HCT116 (cell line): Measurements from ENCODE around the gene GALNT2. TPM values are rescaled to one million over a fixed set of nuclear protein-coding genes. Genes with fewer than 3 reads are reported as not detected.

Experiments used
- ATAC-seq: fragments of 200-7000 bp; cut with Tn5 transposase; 2 replicates; pipeline ENCODE4 v1.9.1; 2020; ENCODE audit warnings: mild to moderate bottlenecking, moderate library complexity
- BruUV-seq: library from RNA; stranded (reverse); fragments of 400-500 nt; replicated peaks from 2 replicates; lab custom pipeline; 2021; lab: Mats Ljungman, UMichigan
- CTCF ChIA-PET: fragments of 300-600 bp; sonication (Branson Sonifier 250); formaldehyde crosslinking; loops from one replicate; lab custom pipeline; 2021; ENCODE audit warnings: antibody characterized with exemption; lab: Charles Lee
- POLR2A ChIA-PET: fragments of 300-600, 350-600 bp; sonication (Branson Sonifier 250); formaldehyde crosslinking; loops from one replicate; lab custom pipeline; 2021; ENCODE audit warnings: antibody characterized with exemption; lab: Charles Lee
- RAD21 ChIA-PET, 2 experiments: fragments of 300-600 bp; sonication (Branson Sonifier 250); formaldehyde crosslinking; loops; one replicate each; lab custom pipeline; 2023; ENCODE audit warnings: low total read pairs in 2 of 2; ENCODE audit not compliant: uncharacterized antibody in 2 of 2, unreplicated experiment in 2 of 2, low non-redundant PET in 1 of 2; lab: Charles Lee
- DNase-seq: peaks from one replicate; pipeline ENCODE4 v3.0.0-alpha.2; 2010; ENCODE audit warnings: low read depth, low spot score
- H2AFZ ChIP-seq: fragments of 200-600 bp; shearing (Covaris generic), sonication (generic); 2 replicates; pipeline ENCODE4 v1.6.1; 2017; ENCODE audit warnings: low read depth, mixed run types, mixed read lengths, antibody characterized with exemption, low read length; ENCODE audit not compliant: poor library complexity, severe bottlenecking
- H3K27ac ChIP-seq: 2 replicates; pipeline ENCODE4 v1.5.1; 2012; ENCODE audit warnings: low read depth, low read length
- H3K27me3 ChIP-seq: fragments of 200-600 bp; sonication (generic); 2 replicates; pipeline ENCODE4 v1.6.1; 2016; ENCODE audit warnings: mixed run types, low read length, mixed read lengths; ENCODE audit not compliant: insufficient read depth
- H3K36me3 ChIP-seq, 2 experiments: fragments of 200-500 bp in 1 of 2; fragments of 200-600 bp in 1 of 2; sonication (Bioruptor generic) in 1 of 2; sonication (generic) in 1 of 2; 2 replicates each; pipeline versions ENCODE4 v1.5.1 to v1.6.1; 2014 to 2016; ENCODE audit warnings: low read length in 2 of 2, inconsistent platforms in 1 of 2, mixed read lengths in 1 of 2, mixed run types in 1 of 2; ENCODE audit not compliant: insufficient read depth in 2 of 2, control insufficient read depth in 1 of 2
- H3K4me1 ChIP-seq, 2 experiments: fragments of 200-600 bp in 1 of 2; sonication (generic) in 1 of 2; 2 replicates each; pipeline versions ENCODE4 v1.5.1 to v1.6.1; 2012 to 2017; ENCODE audit warnings: low read length in 2 of 2, inconsistent platforms in 1 of 2, mild to moderate bottlenecking in 1 of 2, mixed read lengths in 1 of 2, mixed run types in 1 of 2, moderate library complexity in 1 of 2; ENCODE audit not compliant: insufficient read depth in 2 of 2, control insufficient read depth in 1 of 2
- H3K4me2 ChIP-seq: fragments of 200-600 bp; sonication (generic); 2 replicates; pipeline ENCODE4 v1.6.1; 2017; ENCODE audit warnings: mixed run types, low read length, mixed read lengths
- H3K4me3 ChIP-seq, 2 experiments: fragments of 200-600 bp in 1 of 2; sonication (generic) in 1 of 2; replicated peaks in 1 of 2; 2 replicates each; pipeline ENCODE4 v1.5.1; 2011 to 2016; ENCODE audit warnings: low read length in 2 of 2, control low read depth in 1 of 2, low read depth in 1 of 2, mild to moderate bottlenecking in 1 of 2, mixed read lengths in 1 of 2, mixed run types in 1 of 2
- H3K79me2 ChIP-seq: fragments of 200-600 bp; sonication (generic); 2 replicates; pipeline ENCODE4 v1.6.1; 2017; ENCODE audit warnings: mild to moderate bottlenecking, mixed run types, low read length, moderate library complexity, mixed read lengths; ENCODE audit not compliant: insufficient read depth
- H3K9ac ChIP-seq: fragments of 200-600 bp; sonication (generic); 2 replicates; pipeline ENCODE4 v1.6.1; 2016; ENCODE audit warnings: low read length, mixed read lengths
- H3K9me2 ChIP-seq: fragments of 200-600 bp; sonication (generic), shearing (Covaris generic); 2 replicates; pipeline ENCODE4 v1.6.1; 2017; ENCODE audit warnings: mixed run types, mild to moderate bottlenecking, moderate library complexity; ENCODE audit not compliant: insufficient read depth
- H3K9me3 ChIP-seq, 2 experiments: fragments of 200-500 bp in 1 of 2; fragments of 200-600 bp in 1 of 2; sonication (Bioruptor generic) in 1 of 2; sonication (generic) in 1 of 2; 2 replicates each; pipeline ENCODE4 v1.6.1; 2014 to 2017; ENCODE audit warnings: low read length in 2 of 2, mixed read lengths in 2 of 2, inconsistent platforms in 1 of 2, low read depth in 1 of 2, mild to moderate bottlenecking in 1 of 2, mixed run types in 1 of 2, moderate library complexity in 1 of 2; ENCODE audit not compliant: control insufficient read depth in 1 of 2, insufficient read depth in 1 of 2
- H4K20me1 ChIP-seq: fragments of 200-600 bp; sonication (generic), shearing (Covaris generic); 2 replicates; pipeline ENCODE4 v1.6.1; 2017; ENCODE audit warnings: mixed run types, mild to moderate bottlenecking, moderate library complexity; ENCODE audit not compliant: insufficient read depth
- CBX3 ChIP-seq: IDR thresholded peaks from 2 replicates; pipeline ENCODE4 v1.6.1; 2012; ENCODE audit warnings: low read depth
- CEBPB ChIP-seq: IDR thresholded peaks from 2 replicates; pipeline ENCODE4 v1.6.1; 2012; ENCODE audit warnings: low read depth
- EGR1 ChIP-seq: IDR thresholded peaks from 2 replicates; pipeline ENCODE4 v1.6.1; 2012; ENCODE audit warnings: low read depth
- ELF1 ChIP-seq: IDR thresholded peaks from 2 replicates; pipeline ENCODE4 v1.6.1; 2012; ENCODE audit warnings: low read depth, borderline replicate concordance
- EZH2 ChIP-seq: fragments of 200-600 bp; sonication (generic); IDR thresholded peaks from 2 replicates; pipeline ENCODE4 v1.6.1; 2017; ENCODE audit warnings: antibody characterized with exemption, mixed run types
- EZH2phosphoT487 ChIP-seq: fragments of 200-600 bp; IDR thresholded peaks from 2 replicates; pipeline ENCODE4 v1.6.1; 2018; ENCODE audit warnings: antibody characterized with exemption, borderline replicate concordance
- FOSL1 ChIP-seq: IDR thresholded peaks from 2 replicates; pipeline ENCODE4 v1.6.1; 2012; ENCODE audit warnings: low read depth
- JUND ChIP-seq: IDR thresholded peaks from 2 replicates; pipeline ENCODE4 v1.6.1; 2012
- MAX ChIP-seq: IDR thresholded peaks from 2 replicates; pipeline ENCODE4 v1.6.1; 2012
- POLR2A ChIP-seq: IDR thresholded peaks from 2 replicates; pipeline ENCODE4 v1.7.0; 2011; ENCODE audit warnings: borderline replicate concordance; ENCODE audit not compliant: insufficient read depth, insufficient read length; ENCODE audit errors: extremely low read depth
- RAD21 ChIP-seq: IDR thresholded peaks from 2 replicates; pipeline ENCODE4 v1.6.1; 2012; ENCODE audit warnings: low read depth, mild to moderate bottlenecking
- SRF ChIP-seq: IDR thresholded peaks from 2 replicates; pipeline ENCODE4 v1.6.1; 2012; ENCODE audit warnings: low read depth
- TCF7L2 ChIP-seq: IDR thresholded peaks from 2 replicates; pipeline ENCODE4 v1.7.0; 2011; ENCODE audit warnings: borderline replicate concordance, inconsistent platforms; ENCODE audit not compliant: insufficient read depth, insufficient read length; ENCODE audit errors: extremely low read depth
- ZBTB33 ChIP-seq: IDR thresholded peaks from 2 replicates; pipeline ENCODE4 v1.6.1; 2011; ENCODE audit warnings: mild to moderate bottlenecking, low read length, moderate library complexity; ENCODE audit not compliant: insufficient replicate concordance; ENCODE audit errors: extremely low read depth
- ZFX ChIP-seq: fragments of 450-650 bp; IDR thresholded peaks from 2 replicates; pipeline ENCODE4 v1.6.1; 2017
- ZNF274 ChIP-seq: fragments of 200-500 bp; sonication (Bioruptor generic); IDR thresholded peaks from 2 replicates; pipeline ENCODE4 v1.6.1; 2014; ENCODE audit warnings: mild to moderate bottlenecking, low read depth, low read length, inconsistent platforms
- intact Hi-C: fragments of 100-400 bp; cut with micrococcal nuclease; formaldehyde crosslinking; loops from 2 replicates; pipeline ENCODE4 v1.10.0; 2022
- total RNA-seq: library from RNA; stranded (reverse); gene quantifications from one replicate; pipeline ENCODE4 v1.2.1, GENCODE V29; 2021; ENCODE audit not compliant: unreplicated experiment
- TF ChIP-seq, protein P1 (sequence below), 3 experiments: fragments of 200-600 bp in 1 of 3; sonication (generic) in 1 of 3; IDR thresholded peaks in 2 of 3; conservative IDR thresholded peaks in 1 of 3; 2 replicates each; pipeline ENCODE4 v1.5.1; 2012 to 2017; ENCODE audit warnings: low read depth in 2 of 3, low read length in 2 of 3, antibody characterized with exemption in 1 of 3, borderline replicate concordance in 1 of 3, control low read depth in 1 of 3, mild to moderate bottlenecking in 1 of 3, mixed read lengths in 1 of 3, mixed run types in 1 of 3, moderate library complexity in 1 of 3; ENCODE audit not compliant: insufficient read depth in 1 of 3
- TF ChIP-seq, protein P2 (sequence below): IDR thresholded peaks from 2 replicates; pipeline ENCODE4 v1.6.1; 2012

The GALNT2 gene
- total RNA-seq, 1 experiment from 2014 or later = 40.8 TPM

DNA sequence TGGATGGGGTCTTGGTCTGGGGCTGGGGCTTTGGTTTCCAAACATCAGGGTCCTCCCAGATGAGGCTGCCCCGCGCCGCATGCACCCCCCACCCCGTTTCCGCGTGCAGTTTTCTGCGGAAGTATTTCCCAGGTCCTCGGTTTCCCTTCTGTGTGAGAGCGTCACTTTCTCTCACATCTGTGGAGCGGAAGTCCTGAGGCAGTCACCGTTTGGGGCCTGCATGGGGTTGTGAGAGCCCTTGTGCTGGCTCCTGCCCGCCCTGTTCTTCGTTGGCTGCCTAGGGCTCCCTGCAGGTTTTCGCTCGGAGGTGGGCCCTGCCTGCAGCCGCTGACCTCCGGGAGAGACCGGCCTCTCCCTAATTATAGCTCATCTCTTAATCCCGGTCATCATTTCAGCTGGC is 88.0 kb downstream of the GALNT2 start:
- POLR2A ChIA-PET = no interaction called here
- ATAC-seq = no peak
- intact Hi-C loops = no loop called here

More for the DNA sequence above, 88.0 kb downstream of the GALNT2 start:
- Histone ChIP-seq H3K79me2 (no peaks in the 10 kb centered on the region), H3K27ac (no peak overlapping the region), H3K4me2 (no peak overlapping the region), H3K9me3 (no peaks in the 10 kb centered on the region), H3K36me3 (no peaks in the 10 kb centered on the region), H3K9ac (no peak overlapping the region), H3K27me3 (no peaks in the 10 kb centered on the region), H2AFZ (no peak overlapping the region), H3K4me3 (no peak overlapping the region), H4K20me1 (no peaks in the 10 kb centered on the region), H3K9me2 (no peaks in the 10 kb centered on the region), H3K4me1 (no peaks in the 10 kb centered on the region)
- TF ChIP-seq MAX (no peak), TCF7L2 (no peak), ZNF274 (no peak), SRF (no peak), EGR1 (no peak), POLR2A (no peak), ZFX (no peak), CBX3 (no peak), EZH2 (no peak), FOSL1 (no peak), EZH2phosphoT487 (no peak), CEBPB (no peak), ELF1 (no peak), JUND (no peak), ZBTB33 (no peak), RAD21 (no peak)
- TF ChIP-seq, protein P1, sequence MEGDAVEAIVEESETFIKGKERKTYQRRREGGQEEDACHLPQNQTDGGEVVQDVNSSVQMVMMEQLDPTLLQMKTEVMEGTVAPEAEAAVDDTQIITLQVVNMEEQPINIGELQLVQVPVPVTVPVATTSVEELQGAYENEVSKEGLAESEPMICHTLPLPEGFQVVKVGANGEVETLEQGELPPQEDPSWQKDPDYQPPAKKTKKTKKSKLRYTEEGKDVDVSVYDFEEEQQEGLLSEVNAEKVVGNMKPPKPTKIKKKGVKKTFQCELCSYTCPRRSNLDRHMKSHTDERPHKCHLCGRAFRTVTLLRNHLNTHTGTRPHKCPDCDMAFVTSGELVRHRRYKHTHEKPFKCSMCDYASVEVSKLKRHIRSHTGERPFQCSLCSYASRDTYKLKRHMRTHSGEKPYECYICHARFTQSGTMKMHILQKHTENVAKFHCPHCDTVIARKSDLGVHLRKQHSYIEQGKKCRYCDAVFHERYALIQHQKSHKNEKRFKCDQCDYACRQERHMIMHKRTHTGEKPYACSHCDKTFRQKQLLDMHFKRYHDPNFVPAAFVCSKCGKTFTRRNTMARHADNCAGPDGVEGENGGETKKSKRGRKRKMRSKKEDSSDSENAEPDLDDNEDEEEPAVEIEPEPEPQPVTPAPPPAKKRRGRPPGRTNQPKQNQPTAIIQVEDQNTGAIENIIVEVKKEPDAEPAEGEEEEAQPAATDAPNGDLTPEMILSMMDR (IDR thresholded peaks at IDR 0.05 in 2 of 3, conservative IDR thresholded peaks at IDR 0.05 in 1 of 3; ENCODE audit: borderline replicate concordance in 1 of 3, insufficient read depth in 1 of 3, low read depth in 2 of 3, low read length in 2 of 3) = no peak
- TF ChIP-seq, protein P2, sequence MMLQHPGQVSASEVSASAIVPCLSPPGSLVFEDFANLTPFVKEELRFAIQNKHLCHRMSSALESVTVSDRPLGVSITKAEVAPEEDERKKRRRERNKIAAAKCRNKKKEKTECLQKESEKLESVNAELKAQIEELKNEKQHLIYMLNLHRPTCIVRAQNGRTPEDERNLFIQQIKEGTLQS = no peak
- DNase-seq = no peak
- ChIA-PET CTCF (no interaction called here), RAD21 (no interaction called here)
- BruUV-seq = no TSS peak
